Neural progenitor cell (in vitro differentiated cells): ENCODE measurements around the gene BEST3. TPM values are rescaled to one million over a fixed set of nuclear protein-coding genes. Genes with fewer than 3 reads are reported as not detected.

ENCODE experiments used
- DNase-seq: peaks from one replicate; pipeline ENCODE4 v3.0.0-alpha.2; 2016; ENCODE audit warnings: low spot score
- H2AFZ ChIP-seq: fragments of 200-600 bp; sonication (generic); replicated peaks from 2 replicates; pipeline ENCODE4 v1.6.1; 2016; ENCODE audit warnings: antibody characterized with exemption
- H3F3A ChIP-seq: fragments of 200-600 bp; sonication (generic); 2 replicates; pipeline ENCODE4 v1.6.1; 2016; ENCODE audit warnings: antibody characterized with exemption, low read depth
- H3K27ac ChIP-seq: fragments of 200-600 bp; sonication (generic); 2 replicates; pipeline ENCODE4 v1.5.1; 2016; ENCODE audit warnings: mild to moderate bottlenecking
- H3K27me3 ChIP-seq: fragments of 200-600 bp; sonication (generic); 2 replicates; pipeline ENCODE4 v1.6.1; 2016; ENCODE audit warnings: mild to moderate bottlenecking, moderate library complexity
- H3K36me3 ChIP-seq: fragments of 200-600 bp; sonication (generic); 2 replicates; pipeline ENCODE4 v1.5.1; 2016
- H3K4me1 ChIP-seq: fragments of 200-600 bp; sonication (generic); 2 replicates; pipeline ENCODE4 v1.6.1; 2016; ENCODE audit warnings: mixed run types
- H3K4me2 ChIP-seq: fragments of 200-600 bp; sonication (generic); 2 replicates; pipeline ENCODE4 v1.6.1; 2016
- H3K4me3 ChIP-seq: fragments of 200-600 bp; sonication (generic); 2 replicates; pipeline ENCODE4 v1.5.1; 2016
- H3K79me2 ChIP-seq: fragments of 200-600 bp; sonication (generic); 2 replicates; pipeline ENCODE4 v1.6.1; 2016; ENCODE audit warnings: low read depth
- H3K9ac ChIP-seq: fragments of 200-600 bp; sonication (generic); 2 replicates; pipeline ENCODE4 v1.6.1; 2016
- H3K9me3 ChIP-seq: fragments of 200-600 bp; sonication (generic); 2 replicates; pipeline ENCODE4 v1.5.1; 2016; ENCODE audit warnings: low read depth
- H4K20me1 ChIP-seq: fragments of 200-600 bp; sonication (generic); 2 replicates; pipeline ENCODE4 v1.6.1; 2016; ENCODE audit warnings: low read depth
- H3K27ac Mint-ChIP-seq: 3 replicates; pipeline ENCODE4 v1.8.0; 2021; ENCODE audit warnings: mixed read lengths
- H3K27me3 Mint-ChIP-seq: 2 replicates; pipeline ENCODE4 v1.8.0; 2022; ENCODE audit warnings: low read depth, mild to moderate bottlenecking, inconsistent platforms, moderate library complexity, mixed read lengths; ENCODE audit not compliant: insufficient read depth
- H3K36me3 Mint-ChIP-seq: 3 replicates; pipeline ENCODE4 v1.8.0; 2021; ENCODE audit warnings: mixed read lengths
- H3K4me1 Mint-ChIP-seq: 3 replicates; pipeline ENCODE4 v1.8.0; 2021; ENCODE audit warnings: mixed read lengths
- H3K4me3 Mint-ChIP-seq: 3 replicates; pipeline ENCODE4 v1.8.0; 2021; ENCODE audit warnings: mild to moderate bottlenecking, moderate library complexity, mixed read lengths
- H3K9me3 Mint-ChIP-seq: 3 replicates; pipeline ENCODE4 v1.8.0; 2020; ENCODE audit warnings: mixed read lengths
- CTCF ChIP-seq: fragments of 200-600 bp; sonication (generic); IDR thresholded peaks from 2 replicates; pipeline ENCODE4 v1.5.1; 2017; ENCODE audit warnings: antibody characterized with exemption, mild to moderate bottlenecking
- EZH2 ChIP-seq: fragments of 200-600 bp; sonication (generic); IDR thresholded peaks from 2 replicates; pipeline ENCODE4 v1.6.1; 2017; ENCODE audit warnings: antibody characterized with exemption, mild to moderate bottlenecking, moderate library complexity
- EZH2phosphoT487 ChIP-seq: fragments of 200-600 bp; sonication (generic); IDR thresholded peaks from 2 replicates; pipeline ENCODE4 v1.6.1; 2017; ENCODE audit warnings: antibody characterized with exemption
- total RNA-seq: library from RNA; depleted of rRNA; stranded (reverse); fragments of >200 nt; gene quantifications from 2 replicates; pipeline ENCODE4 v1.2.3, GENCODE V29; 2015; ENCODE audit warnings: low replicate concordance

BEST3 gene
- total RNA-seq, 1 donor from 2014 or later: not detected

GRCh38 chr12:69613351-69613750 is 85.8 kb downstream of the BEST3 start:
- Histone ChIP-seq H3K36me3 (no peaks in the 10 kb centered on the region), H3K27ac (no peak overlapping the region)
- no peaks in the 10 kb centered on the region for H3K4me1 Mint-ChIP-seq

GRCh38 chr12:69610729-69611128 is 88.4 kb downstream of the BEST3 start, which contains the start of gene LRRC10:
LRRC10 (minus strand) TSS chr12:69610907; CDS start chr12:69610838, 69 bp downstream.
- Mint-ChIP-seq H3K36me3 (no peaks in the 10 kb centered on the region), H3K27me3 (peaks cover 4% of the 10 kb centered on the region), H3K9me3 (peaks cover 3% of the 10 kb centered on the region), H3K4me1 (no peaks in the 10 kb centered on the region), H3K4me3 (no peak within 1 kb of the TSS), H3K27ac (no peak within 1 kb of the TSS)
- Histone ChIP-seq H4K20me1 (no peaks in the 10 kb centered on the region), H3K9ac (no peak within 1 kb of the TSS), H3K27ac (no peak within 1 kb of the TSS), H3K9me3 (no peaks in the 10 kb centered on the region), H3F3A (no peaks in the 10 kb centered on the region), H3K4me2 (no peak within 1 kb of the TSS), H2AFZ (peak within 1 kb of the TSS; percentile 28), H3K36me3 (no peaks in the 10 kb centered on the region), H3K4me3 (no peak within 1 kb of the TSS), H3K79me2 (no peaks in the 10 kb centered on the region), H3K27me3 (no peaks in the 10 kb centered on the region), H3K4me1 (no peaks in the 10 kb centered on the region)
- TF ChIP-seq EZH2phosphoT487: no peak
- no peak for TF ChIP-seq EZH2
- no peak for TF ChIP-seq CTCF
- DNase-seq: no peak

More at GRCh38 chr12:69613351-69613750, 85.8 kb downstream of the BEST3 start:
- Histone ChIP-seq H2AFZ (no peak overlapping the region), H3K9ac (no peak overlapping the region), H3K4me2 (no peak overlapping the region), H3F3A (no peaks in the 10 kb centered on the region), H3K9me3 (no peaks in the 10 kb centered on the region), H3K4me3 (no peak overlapping the region), H4K20me1 (no peaks in the 10 kb centered on the region), H3K4me1 (no peaks in the 10 kb centered on the region), H3K27me3 (no peaks in the 10 kb centered on the region), H3K79me2 (no peaks in the 10 kb centered on the region)
- Mint-ChIP-seq H3K4me3 (no peak overlapping the region), H3K36me3 (no peaks in the 10 kb centered on the region), H3K9me3 (peaks cover 4% of the 10 kb centered on the region), H3K27me3 (peaks cover 2% of the 10 kb centered on the region), H3K27ac (no peak overlapping the region)
- TF ChIP-seq EZH2 (no peak), EZH2phosphoT487 (no peak), CTCF (no peak)
- no peak for DNase-seq

GRCh38 chr12:69610126-69610525 is 89.0 kb downstream of the BEST3 start:
- Mint-ChIP-seq H3K4me1 (no peaks in the 10 kb centered on the region), H3K9me3 (no peaks in the 10 kb centered on the region), H3K36me3 (no peaks in the 10 kb centered on the region), H3K27ac (no peak overlapping the region), H3K4me3 (no peak overlapping the region), H3K27me3 (peaks cover 4% of the 10 kb centered on the region)
- Histone ChIP-seq H3K9ac (no peak overlapping the region), H3K79me2 (no peaks in the 10 kb centered on the region), H3K27ac (no peak overlapping the region), H4K20me1 (no peaks in the 10 kb centered on the region), H2AFZ (no peak overlapping the region), H3K36me3 (no peaks in the 10 kb centered on the region), H3F3A (no peaks in the 10 kb centered on the region), H3K4me2 (no peak overlapping the region), H3K27me3 (no peaks in the 10 kb centered on the region), H3K9me3 (no peaks in the 10 kb centered on the region), H3K4me1 (no peaks in the 10 kb centered on the region), H3K4me3 (no peak overlapping the region)
- DNase-seq: no peak
- TF ChIP-seq EZH2phosphoT487 (no peak), CTCF (no peak), EZH2 (no peak)
